ENCODE data around the gene TWNK. TPM values are rescaled to one million over a fixed set of nuclear protein-coding genes. Genes with fewer than 3 reads are reported as not detected.

The TWNK gene
- total and polyA plus RNA-seq, 11 donors, result 4.7 to 9.5 (median 5.8) TPM

GRCh38 chr10:100970076-100970913 is 17.0 kb upstream of the TWNK start:
- peak overlapping the region in 9 of 12 donors; percentile 54 to 75 (median 62) for H3K4me3 ChIP-seq
- DNase-seq (no peak), ATAC-seq (peak in 1 of 4 donors; percentile 15)

GRCh38 chr10:100970914-100971811 is 16.2 kb upstream of the TWNK start:
- Histone ChIP-seq H3K27ac (no peak overlapping the region), H3K36me3 (peaks cover 0 to 8% (median 6%) of the 10 kb centered on the region in 9 donors), H3K27me3 (peaks cover 0 to 5% (median 0%) of the 10 kb centered on the region in 9 donors), H3K4me3 (no peak overlapping the region), H3K9me3 (no peaks in the 10 kb centered on the region), H3K4me1 (peaks cover 0 to 17% (median 14%) of the 10 kb centered on the region in 12 donors)
- WGBS, 4 donors, result 69 to 85% (median 78%) methylated on average over 4 of the region's 4 CpGs
- TF ChIP-seq POLR2A (IDR thresholded peaks at IDR 0.05) (no peak), CTCF (IDR thresholded peaks at IDR 0.05) (no peak)
- DNase-seq (no peak), ATAC-seq (no peak)
- intact Hi-C loops (cut with DNase I), result loop anchor here in 1 of 10 donors (1.0 kb wide), 1 partner anchor 44 kb away; no protein-coding TSS in a partner anchor

More at GRCh38 chr10:100970076-100970913, 17.0 kb upstream of the TWNK start:
- Histone ChIP-seq H3K27ac (no peak overlapping the region), H3K9me3 (no peaks in the 10 kb centered on the region), H3K27me3 (peaks cover 0 to 5% (median 0%) of the 10 kb centered on the region in 9 donors), H3K4me1 (peaks cover 0 to 17% (median 14%) of the 10 kb centered on the region in 12 donors), H3K36me3 (peaks cover 0 to 16% (median 13%) of the 10 kb centered on the region in 9 donors)
- TF ChIP-seq POLR2A (IDR thresholded peaks at IDR 0.05) (no peak), CTCF (IDR thresholded peaks at IDR 0.05) (no peak)
- intact Hi-C loops (cut with DNase I), result no loop called here
- WGBS, 4 donors, result 53 to 74% (median 60%) methylated on average over 11 to 13 of the region's 13 CpGs

- H3K36me3 ChIP-seq, result peaks cover 0 to 4% (median 0%) of the 10 kb centered on the region in 9 donors
- no peak overlapping the region for H3K4me3 ChIP-seq
- DNase-seq, result no peak
- H3K27me3 ChIP-seq, result peaks cover 0 to 5% (median 0%) of the 10 kb centered on the region in 9 donors
- TF ChIP-seq POLR2A (IDR thresholded peaks at IDR 0.05), result no peak
- no peak for TF ChIP-seq CTCF (IDR thresholded peaks at IDR 0.05)
- 82 to 89% (median 84%) methylated on average over 13 of the region's 13 CpGs for WGBS, 4 donors
- H3K4me1 ChIP-seq, result peaks cover 0 to 17% (median 14%) of the 10 kb centered on the region in 12 donors
- no peak overlapping the region for H3K27ac ChIP-seq
- no peak for ATAC-seq
- no peaks in the 10 kb centered on the region for H3K9me3 ChIP-seq
- intact Hi-C loops (cut with DNase I), result no loop called here
These were observed 15.0 kb upstream of the TWNK start for GRCh38 chr10:100972115-100972903.

Data from heart left ventricle (tissue), 16 donors.